Measurements from ENCODE around the gene KCNJ1.

Gene KCNJ1

GRCh38 chr11:128867277-128867676 lies at the start of gene KCNJ1:
Gene KCNJ1 (minus strand): TSS chr11:128867296. CDS start chr11:128840243, 27,053 bp downstream.
- DNase-seq, result no peak

- DNase-seq, result no peak
Measured at GRCh38 chr11:128916681-128917080, 49.6 kb upstream of the KCNJ1 start.

- no peak for DNase-seq
Measured at GRCh38 chr11:128916037-128916572, 49.0 kb upstream of the KCNJ1 start.

GRCh38 chr11:128915149-128915521 lies 48.0 kb upstream of the KCNJ1 start:
- no peak for DNase-seq

- no peak for DNase-seq
Measured at GRCh38 chr11:128914216-128915148, 47.4 kb upstream of the KCNJ1 start.

- no peak for DNase-seq
Measured at GRCh38 chr11:128913806-128914205, 46.7 kb upstream of the KCNJ1 start.

GRCh38 chr11:128911701-128912100 lies 44.6 kb upstream of the KCNJ1 start:
- DNase-seq, result no peak

DNA sequence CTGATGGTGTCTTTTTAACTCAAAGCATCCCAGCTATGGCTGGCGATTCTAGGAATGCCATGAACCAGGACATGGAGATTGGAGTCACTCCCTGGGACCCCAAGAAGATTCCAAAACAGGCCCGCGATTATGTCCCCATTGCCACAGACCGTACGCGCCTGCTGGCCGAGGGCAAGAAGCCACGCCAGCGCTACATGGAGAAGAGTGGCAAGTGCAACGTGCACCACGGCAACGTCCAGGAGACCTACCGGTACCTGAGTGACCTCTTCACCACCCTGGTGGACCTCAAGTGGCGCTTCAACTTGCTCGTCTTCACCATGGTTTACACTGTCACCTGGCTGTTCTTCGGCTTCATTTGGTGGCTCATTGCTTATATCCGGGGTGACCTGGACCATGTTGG lies 44.1 kb upstream of the KCNJ1 start:
- no peak for DNase-seq

DNA sequence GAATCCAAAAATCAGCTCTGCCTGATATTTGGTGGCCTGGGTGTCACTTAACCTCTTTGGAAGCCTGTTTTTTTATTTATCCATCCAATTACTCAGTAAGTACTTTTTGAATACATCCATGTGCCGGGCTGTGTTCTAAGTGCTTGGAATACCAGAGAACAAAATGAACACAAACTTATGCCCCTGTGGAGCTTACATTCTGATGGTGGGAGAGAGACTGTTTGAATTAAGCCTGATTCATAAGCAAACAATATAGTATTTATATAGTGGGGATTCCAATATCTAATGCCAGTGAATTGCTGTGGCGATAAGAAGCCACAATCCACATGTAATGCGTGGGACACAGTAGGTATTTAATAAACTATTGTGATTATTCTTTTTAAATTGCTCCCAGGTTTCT lies 43.5 kb upstream of the KCNJ1 start:
- DNase-seq, result no peak

DNA sequence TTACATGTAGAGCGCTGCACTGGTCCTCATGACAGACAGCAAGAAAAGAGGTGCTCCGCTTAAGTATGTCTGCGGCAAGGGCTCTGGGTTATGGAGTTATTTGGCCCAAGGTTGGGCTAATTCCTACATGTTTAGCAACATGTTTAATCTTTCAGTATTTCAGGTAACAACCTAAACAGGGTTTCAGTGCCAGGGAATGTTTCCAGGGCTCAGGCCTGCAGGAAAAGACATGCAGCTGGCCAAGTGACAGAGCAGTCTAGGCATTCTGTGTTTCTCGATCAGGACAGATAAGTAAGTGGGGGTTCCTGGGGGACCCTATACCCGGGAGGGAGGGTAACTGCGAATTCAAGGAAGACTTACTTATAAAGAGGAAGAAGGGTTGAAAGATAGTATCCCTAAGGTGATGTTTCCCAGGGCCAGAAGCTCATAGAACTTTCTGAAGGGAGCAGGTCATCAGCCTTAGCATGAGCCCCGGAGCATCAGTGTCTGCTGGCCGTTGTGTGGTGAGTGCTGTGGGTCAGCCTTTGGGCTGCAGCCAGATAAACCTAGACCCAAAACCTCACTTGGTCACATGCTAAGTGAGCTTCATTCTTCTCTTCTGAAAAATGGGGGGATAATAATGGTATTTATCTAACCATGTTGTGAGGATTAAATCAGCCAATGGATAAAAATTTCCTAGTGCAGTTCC lies 42.5 kb upstream of the KCNJ1 start:
- no peak for DNase-seq

DNA sequence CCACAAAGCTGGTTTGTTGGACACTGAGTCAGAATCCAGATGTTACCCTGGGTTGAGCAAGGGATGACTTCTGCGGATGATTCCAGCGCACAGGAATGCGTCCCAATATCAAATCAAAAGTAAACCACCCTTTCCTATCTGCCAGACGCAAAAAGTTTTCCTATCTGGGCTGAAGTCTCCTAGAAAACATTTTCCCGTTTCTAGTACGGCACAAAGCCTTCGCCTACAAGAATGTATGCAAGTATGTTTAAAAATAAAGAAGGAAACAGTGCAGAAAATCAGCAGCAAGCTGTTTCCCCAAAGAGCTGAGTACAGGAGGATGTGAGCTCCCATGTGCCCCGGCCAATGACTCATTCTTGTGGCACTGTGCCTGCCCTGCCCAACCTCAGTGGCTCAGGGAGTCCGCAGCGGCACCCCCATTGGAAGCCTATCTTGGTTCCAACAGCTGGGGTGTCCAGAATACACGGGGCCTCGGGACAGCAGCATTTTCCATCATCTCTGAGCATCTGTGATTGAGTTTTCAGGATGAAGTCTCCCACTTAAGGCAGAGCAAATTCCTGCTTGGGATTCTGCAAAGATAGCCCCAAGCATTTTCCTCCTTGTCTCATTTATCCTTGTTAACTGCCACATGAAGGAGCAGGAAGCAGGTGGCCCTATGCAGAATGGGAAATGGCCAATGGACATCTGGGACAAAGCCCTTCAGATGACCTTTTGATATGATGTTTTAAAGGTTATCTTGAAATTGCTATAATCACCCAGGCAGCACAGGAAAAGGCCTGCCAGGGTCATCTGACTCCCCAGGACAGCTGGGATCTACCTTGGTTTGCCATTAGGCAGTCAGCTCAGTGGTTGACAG lies 41.5 kb upstream of the KCNJ1 start:
- DNase-seq, result peak in 12 of 51 donors; percentile 9 to 37 (median 19)

GRCh38 chr11:128907585-128907984 lies 40.5 kb upstream of the KCNJ1 start:
- DNase-seq, result no peak

GRCh38 chr11:128906185-128907050 lies 39.3 kb upstream of the KCNJ1 start:
- no peak for DNase-seq

DNA sequence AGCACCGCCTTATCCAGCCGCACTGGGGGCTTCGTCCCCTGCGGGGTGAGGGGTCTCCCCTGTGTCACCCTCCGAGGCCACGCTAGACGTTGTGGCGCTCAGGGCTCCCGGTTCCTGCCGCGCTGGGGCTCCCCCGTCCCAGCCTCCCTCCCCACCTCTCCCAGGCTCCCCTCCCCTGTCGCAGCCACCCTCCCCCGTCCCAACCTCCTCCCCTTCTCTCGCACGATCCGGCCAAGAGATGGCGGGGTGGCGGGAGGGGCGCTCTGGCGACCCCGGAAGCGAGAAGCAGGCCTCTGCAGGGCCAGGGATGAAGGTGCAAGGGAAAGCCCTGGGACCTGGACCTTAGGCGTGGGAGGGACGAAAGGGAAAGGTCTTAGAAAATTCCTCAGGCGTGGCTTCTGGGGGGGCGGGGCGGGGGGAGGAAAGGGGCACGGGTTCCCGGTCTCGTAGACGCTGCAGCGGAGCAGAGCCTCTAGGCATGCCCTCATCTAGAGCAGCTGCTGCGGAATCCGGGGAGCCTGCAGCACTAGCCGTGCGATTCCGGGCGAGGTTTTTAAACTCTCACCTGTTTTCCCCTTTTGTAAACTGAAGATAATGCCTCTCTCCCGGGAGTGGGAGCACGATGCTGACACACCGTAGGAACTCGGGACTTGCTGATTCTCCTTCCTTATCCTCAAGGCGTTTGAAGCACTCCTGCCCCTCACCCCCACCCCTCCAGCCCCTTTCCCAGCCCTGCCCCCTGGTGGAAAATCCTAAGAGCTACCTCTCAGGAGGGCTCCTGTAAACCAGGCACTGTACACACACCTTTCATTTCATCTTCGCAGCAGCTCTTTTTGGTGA lies 38.5 kb upstream of the KCNJ1 start:
- DNase-seq, result peak in 2 of 51 donors; percentile 28 to 64

DNA sequence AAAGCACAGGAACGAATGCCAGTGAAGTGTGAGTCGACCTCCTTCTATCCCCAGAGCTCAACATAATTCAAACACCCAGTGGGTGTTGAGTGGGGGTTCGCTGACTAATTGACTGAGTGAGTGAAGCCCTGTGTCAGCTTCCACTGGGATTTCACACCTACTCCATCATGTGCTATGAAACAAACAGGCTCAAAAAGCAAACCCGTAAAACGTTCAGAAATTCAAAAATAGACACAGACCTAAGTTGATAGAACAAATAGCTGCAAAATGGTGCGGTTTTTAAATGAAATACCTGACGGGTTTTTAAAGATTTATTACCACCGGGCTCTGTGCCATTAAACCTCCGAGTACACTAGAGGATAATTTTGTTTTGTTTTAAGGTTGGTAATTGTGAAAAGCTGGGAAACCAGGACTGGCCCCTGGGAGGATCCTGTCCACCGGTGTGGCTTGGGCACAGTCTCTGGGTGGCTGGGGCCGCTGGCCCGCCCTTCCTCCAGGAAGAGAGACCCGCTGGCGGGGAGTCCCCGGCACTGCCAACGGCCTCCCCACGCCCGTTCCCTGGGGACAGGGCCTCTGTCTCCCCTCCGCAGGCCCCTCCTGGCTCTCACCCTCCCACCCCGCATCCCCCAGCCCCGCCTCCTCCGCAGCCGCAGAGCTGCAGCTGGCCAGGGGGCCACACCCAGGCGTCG lies 37.7 kb upstream of the KCNJ1 start:
- peak in 2 of 51 donors; percentile 44 to 53 for DNase-seq

DNA sequence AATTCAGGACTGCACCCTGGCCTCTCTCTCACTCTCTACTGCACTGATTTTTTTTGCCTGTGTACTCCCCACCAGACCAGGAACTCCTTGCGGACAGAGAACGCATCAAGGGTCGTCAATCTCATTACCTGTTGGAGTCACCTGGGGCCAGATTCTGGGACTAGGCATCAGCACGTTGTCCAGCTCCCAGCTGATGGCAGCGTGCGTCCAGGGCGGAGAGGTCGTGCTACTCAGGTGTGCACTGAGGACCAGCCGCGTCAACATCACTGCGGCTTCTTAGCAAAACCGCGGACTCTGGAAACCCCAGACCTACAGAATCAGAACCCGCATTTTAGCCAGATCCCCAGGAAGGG lies 37.2 kb upstream of the KCNJ1 start:
- no peak for DNase-seq

DNA sequence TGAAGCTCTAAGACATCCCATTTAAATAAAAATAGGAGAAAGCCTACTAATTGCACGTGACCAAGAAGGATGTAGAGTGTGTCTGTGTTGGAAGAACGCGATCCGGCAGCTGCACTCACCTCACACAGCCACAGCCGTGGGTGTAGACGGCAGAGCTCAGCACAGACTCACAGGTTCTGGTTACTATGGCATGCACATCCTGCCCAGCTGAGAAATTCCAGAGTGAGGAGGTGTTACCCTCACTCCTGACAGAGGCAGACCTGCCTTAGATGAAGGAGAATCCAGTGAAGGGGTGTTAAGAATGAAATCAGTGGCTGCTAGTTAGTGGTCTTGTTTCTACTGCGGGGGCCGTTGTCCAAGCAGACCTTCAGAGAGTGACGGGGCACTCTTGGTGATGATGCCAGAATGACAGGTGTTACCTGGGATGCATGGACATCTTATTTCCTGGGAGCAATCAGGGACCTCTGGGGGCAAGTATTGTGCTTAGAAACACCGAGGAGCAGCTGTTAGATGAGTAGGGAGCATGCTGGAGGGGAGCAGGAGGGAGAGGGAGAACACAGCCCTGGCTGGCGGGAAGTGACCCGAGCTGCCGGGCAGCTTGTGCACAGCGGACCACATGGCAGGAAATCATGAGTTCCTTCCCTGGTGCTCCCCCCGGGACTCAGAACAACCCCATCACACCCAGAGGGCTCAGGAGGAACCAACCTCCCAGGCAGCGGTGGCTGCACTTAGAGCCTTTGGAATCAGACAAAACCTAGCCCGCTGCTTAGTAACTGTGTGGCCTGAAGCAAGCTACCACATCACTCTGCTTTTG lies 36.4 kb upstream of the KCNJ1 start:
- DNase-seq, result peak in 18 of 51 donors; percentile 14 to 49 (median 28)

DNA sequence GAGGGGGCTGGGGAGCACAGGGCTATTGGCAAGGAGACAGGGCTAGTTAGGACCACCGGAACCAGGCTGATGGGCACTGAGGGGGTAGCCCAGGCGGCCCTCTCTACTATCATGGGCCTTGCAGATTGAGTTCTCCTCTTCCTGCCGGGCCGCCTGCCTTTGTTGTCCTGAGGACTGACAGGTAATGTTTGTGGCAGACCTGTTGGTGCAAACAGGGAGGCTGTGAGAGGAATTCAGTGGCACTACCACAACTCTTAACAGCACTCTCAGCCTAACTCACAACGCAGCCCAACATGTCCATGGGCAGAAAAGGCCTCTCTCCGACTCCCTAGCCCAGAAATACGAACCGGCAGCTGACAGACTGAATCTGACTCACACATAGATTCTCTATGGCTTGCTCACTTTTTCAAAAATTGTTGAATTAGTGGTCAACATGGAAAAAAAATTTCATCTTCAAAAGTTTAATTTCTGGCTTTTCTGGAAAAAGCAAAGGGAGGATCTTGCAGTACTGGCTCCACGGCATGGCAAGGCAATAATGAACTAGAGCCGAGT lies 35.5 kb upstream of the KCNJ1 start:
- no peak for DNase-seq

Data from hypothalamus (tissue), 51 donors.